WI38 (cell line): ENCODE data around the gene FLG2.

Source experiments
- H3K4me3 ChIP-seq: 2 replicates; pipeline ENCODE4 v1.5.1; 2011; ENCODE audit warnings: low read depth, mild to moderate bottlenecking, control low read depth, low read length
- CTCF ChIP-seq: IDR thresholded peaks from 2 replicates; pipeline ENCODE4 v1.5.1; 2012; ENCODE audit warnings: low read depth, mild to moderate bottlenecking, control low read depth, low read length

FLG2 gene

GRCh38 chr1:152359906-152360305 lies at the start of gene FLG2:
Gene FLG2, minus strand, starts transcription at chr1:152360006. Its CDS starts 1,122 bp downstream, at chr1:152358884.
- no peak for TF ChIP-seq CTCF
- H3K4me3 ChIP-seq = no peak within 1 kb of the TSS

GRCh38 chr1:152408664-152409063 lies 48.9 kb upstream of the FLG2 start:
- no peak overlapping the region for H3K4me3 ChIP-seq
- no peak for TF ChIP-seq CTCF

- no peak overlapping the region for H3K4me3 ChIP-seq
- no peak for TF ChIP-seq CTCF
These were observed 39.2 kb upstream of the FLG2 start for GRCh38 chr1:152398812-152399698.

- TF ChIP-seq CTCF = no peak
- H3K4me3 ChIP-seq = no peak overlapping the region
These were observed 37.7 kb upstream of the FLG2 start for GRCh38 chr1:152397474-152397873.

- no peak for TF ChIP-seq CTCF
- no peak overlapping the region for H3K4me3 ChIP-seq
These were observed 34.3 kb upstream of the FLG2 start for GRCh38 chr1:152394151-152394550.

- H3K4me3 ChIP-seq = no peak overlapping the region
- TF ChIP-seq CTCF = no peak
These were observed 33.1 kb upstream of the FLG2 start for GRCh38 chr1:152392909-152393308.

- TF ChIP-seq CTCF = no peak
- no peak overlapping the region for H3K4me3 ChIP-seq
These were observed 29.1 kb upstream of the FLG2 start for GRCh38 chr1:152388889-152389288.
